HuH-7 (cell line): ENCODE measurements around the gene ADH4.

ENCODE experiments used
- DNase-seq: peaks from one replicate; pipeline ENCODE4 v3.0.0; 2011; ENCODE audit warnings: low spot score

The ADH4 gene

DNA sequence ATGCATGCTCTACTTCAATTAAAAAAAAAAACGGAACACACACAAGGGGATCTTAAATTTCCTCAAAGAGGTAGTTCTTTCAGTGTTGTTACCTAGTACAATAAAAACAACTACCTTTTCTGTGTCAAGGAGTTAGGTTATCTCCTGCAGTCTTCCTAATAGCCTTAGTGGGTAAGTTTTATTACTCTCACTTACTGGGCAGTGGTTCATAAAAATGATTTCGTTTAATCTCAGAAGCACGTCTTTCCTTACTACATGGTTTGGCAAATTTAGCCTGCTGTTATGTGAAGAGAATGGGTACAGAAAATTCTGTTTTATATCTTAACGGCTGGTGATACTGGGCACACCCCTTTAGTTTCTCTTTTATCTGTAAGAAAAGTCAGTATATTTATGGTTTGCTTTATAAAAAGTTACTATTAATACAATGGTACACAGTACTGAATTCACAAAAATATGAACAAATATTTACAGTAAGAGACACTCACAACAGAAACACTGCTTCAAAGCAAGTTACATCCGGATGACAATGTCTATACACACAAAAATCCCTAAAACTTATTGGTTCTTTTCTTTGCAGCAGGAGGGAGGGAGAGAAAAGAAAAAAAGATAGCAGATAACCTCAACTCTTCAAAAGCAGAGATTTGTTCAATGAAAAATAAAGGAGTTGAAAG, 64.3 kb downstream of the ADH4 start:
- no peak for DNase-seq

DNA sequence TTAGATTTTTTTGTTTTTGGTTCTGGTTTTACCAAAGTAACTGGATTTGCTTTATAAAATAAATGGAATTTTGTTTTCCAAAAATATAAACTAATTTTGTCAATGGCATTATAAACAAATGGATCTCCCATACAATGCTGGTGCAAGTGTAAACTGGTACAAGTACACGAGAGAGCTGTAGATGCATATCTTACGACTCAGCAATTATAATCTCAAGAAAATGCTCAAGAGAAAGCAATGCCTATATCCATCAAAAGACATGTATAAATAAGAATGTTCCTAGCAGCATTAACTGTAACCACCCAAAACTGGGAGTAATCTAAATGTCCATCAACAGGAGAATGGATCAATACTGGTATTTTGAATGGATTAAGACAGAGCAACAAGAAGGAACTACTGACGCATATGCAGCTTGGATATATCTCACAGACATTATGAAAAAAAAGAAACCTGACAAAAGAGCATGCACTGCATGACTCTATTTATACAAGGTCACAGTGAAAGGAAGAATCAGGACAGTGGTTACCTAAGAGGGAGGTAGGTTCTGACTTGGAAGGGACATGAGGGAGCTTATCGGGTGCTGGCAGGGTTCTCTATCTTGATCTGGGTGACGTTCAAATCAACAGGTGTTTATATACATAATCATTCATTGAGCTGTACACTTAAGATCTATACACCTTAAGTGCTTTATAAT, 65.0 kb downstream of the ADH4 start:
- DNase-seq: no peak

DNA sequence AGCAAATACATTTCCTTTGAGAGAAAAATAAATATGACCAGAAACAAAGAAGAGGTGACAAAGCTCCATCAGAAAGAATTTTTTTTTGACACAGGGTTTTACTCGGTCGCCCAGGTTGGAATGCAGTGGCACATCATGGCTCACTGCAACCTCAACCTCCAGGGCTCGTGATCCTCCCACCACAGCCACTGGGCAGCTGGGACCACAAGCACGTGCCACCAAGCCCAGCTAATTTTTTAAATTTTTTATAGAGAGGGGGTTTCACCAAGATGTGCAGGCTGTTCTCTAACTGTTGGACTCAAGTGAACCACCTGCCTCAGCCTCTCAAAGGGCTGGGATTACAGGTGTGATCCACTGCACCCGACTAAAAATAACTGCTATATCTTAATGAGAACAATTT, 65.8 kb downstream of the ADH4 start:
- DNase-seq: no peak

DNA sequence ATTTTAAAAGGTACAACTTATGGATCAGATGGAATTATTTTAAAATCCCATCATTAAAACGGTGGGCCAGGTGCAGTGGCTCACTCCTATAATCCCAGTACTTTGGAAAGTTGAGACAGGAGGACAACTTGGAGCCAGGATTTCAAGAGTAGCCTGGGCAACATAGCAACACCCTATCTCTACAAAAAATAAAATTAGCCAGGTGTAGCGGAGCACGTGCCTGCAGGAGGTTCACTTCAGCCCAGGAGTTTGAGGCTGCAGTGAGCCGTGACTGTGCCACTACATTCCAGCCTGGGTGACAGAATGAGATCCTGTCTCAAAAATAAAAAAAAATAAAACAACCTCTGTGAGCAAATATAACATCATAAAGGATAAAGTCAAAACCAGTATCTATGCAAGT, 66.9 kb downstream of the ADH4 start:
- DNase-seq: no peak

DNA sequence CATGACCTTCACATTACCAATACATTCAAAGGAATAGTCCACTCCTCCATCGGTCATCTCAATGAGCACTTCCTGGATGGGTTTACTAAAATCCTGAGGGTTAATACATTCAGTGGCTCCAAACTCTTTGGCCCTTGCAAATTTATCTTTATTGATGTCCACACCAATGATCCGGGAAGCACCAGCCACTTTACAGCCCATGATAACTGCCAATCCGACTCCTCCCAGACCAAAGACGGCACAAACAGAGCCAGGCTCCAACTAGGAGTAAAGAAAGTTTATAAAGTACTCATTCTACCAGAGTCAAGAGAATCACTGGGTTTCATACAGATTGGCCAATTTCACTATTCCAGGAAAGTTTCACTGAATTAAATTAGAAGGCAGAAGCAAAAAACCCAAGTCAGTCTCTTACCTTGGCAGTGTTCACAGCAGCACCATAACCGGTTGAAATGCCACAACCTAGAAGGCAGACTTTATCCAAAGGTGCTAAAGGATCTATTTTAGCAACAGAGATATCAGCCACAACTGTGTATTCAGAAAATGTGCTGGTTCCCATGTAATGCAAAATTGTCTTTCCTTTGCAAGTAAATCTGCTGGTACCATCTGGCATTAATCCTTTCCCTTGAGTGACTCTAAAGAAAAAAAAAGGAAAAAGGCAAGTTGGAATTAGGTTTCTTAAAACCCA, 67.7 kb downstream of the ADH4 start:
- DNase-seq: no peak

DNA sequence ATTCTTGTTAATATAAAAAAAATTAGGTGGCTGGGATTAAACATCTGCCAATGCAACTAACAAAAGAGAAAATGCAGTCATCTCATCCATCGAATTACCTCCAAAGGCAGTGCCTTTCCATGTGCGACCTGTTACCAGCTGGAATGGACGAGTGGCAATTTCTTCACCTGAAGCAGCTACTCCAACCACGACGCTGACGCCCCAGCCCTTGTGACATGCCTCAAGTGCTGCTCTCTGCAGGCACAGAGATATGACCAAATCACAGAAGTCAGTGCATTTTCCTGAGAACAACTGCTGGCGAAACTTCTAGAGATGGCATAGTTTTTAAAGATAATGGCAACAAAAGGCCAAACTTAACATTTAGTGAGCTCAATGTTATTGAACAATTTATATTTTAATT, 69.3 kb downstream of the ADH4 start:
- no peak for DNase-seq
